NCI-H1105 (cell line): ENCODE measurements around the gene KCNQ2.
A peak's percentile ranks its signal among the peaks of the same experiment; 100 is the strongest.

ENCODE experiments used
- DNase-seq: peaks from one replicate; lab custom pipeline; 2025; lab: John Stamatoyannopoulos, UW

The KCNQ2 gene

GRCh38 chr20:63369024-63369530 lies 103.4 kb downstream of the KCNQ2 start:
- DNase-seq = no peak

GRCh38 chr20:63368151-63368550 lies 104.3 kb downstream of the KCNQ2 start:
- no peak for DNase-seq

- DNase-seq = no peak
These were observed 104.9 kb downstream of the KCNQ2 start for GRCh38 chr20:63367446-63368055.

- peak; percentile 31 for DNase-seq
These were observed 105.8 kb downstream of the KCNQ2 start for GRCh38 chr20:63366390-63367365.

GRCh38 chr20:63365601-63366389 lies 106.7 kb downstream of the KCNQ2 start:
- DNase-seq = no peak

- no peak for DNase-seq
These were observed 107.5 kb downstream of the KCNQ2 start for GRCh38 chr20:63364801-63365585.

GRCh38 chr20:63363981-63364561 lies 108.4 kb downstream of the KCNQ2 start:
- no peak for DNase-seq

GRCh38 chr20:63363013-63363957 lies 109.2 kb downstream of the KCNQ2 start:
- no peak for DNase-seq

- no peak for DNase-seq
These were observed 109.9 kb downstream of the KCNQ2 start for GRCh38 chr20:63362436-63363009.

GRCh38 chr20:63361519-63362435 lies 110.7 kb downstream of the KCNQ2 start:
- DNase-seq = peak; percentile 45

GRCh38 chr20:63360850-63361518 lies 111.5 kb downstream of the KCNQ2 start, which contains the start of gene CHRNA4:
Gene CHRNA4 (minus strand): TSS chr20:63361349. CDS start chr20:63361165, 184 bp downstream.
- DNase-seq = peak; percentile 4

- DNase-seq = no peak
These were observed 112.3 kb downstream of the KCNQ2 start for GRCh38 chr20:63359937-63360849.

GRCh38 chr20:63359164-63359934 lies 113.1 kb downstream of the KCNQ2 start:
- no peak for DNase-seq

GRCh38 chr20:63357921-63358905 lies 114.2 kb downstream of the KCNQ2 start:
- peak; percentile 85 for DNase-seq
